ELF-1 (cell line): ENCODE results near the gene TNFSF10.
A peak's percentile ranks its signal among the peaks of the same experiment; 100 is the strongest.

Experiments
- DNase-seq: peaks from one replicate; pipeline ENCODE4 v3.0.0-alpha.2; 2016; ENCODE audit warnings: low read depth, low spot score

TNFSF10 gene

DNA sequence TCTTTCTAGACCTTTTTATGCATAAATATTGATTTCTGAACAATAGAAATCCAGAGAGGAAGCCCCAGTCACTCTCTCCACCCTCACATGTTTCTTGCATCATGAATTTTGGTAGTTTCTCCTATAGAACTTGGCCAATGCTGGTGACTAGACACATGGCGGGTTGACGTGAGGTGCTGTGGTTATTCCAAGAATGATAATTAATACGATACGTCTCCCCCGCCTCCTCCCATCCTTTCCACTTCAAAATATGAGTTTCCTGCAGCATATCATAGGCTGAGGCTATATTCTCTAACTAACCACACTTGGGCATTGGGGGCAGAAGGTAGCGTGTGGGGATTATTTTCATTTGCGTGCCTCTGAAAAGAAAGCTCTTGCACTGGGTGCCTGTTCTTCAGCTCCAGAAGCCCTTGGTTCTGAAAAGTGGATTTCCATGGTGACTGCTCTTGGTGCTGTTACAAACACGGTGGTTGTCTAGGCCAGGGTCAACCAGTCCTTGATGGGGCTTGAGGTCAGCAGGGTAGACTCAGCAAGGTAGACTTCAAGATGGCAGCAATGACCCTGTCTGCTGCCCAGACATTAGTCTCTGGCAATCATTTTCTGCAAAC, 5.3 kb downstream of the TNFSF10 start:
- DNase-seq: no peak

DNA sequence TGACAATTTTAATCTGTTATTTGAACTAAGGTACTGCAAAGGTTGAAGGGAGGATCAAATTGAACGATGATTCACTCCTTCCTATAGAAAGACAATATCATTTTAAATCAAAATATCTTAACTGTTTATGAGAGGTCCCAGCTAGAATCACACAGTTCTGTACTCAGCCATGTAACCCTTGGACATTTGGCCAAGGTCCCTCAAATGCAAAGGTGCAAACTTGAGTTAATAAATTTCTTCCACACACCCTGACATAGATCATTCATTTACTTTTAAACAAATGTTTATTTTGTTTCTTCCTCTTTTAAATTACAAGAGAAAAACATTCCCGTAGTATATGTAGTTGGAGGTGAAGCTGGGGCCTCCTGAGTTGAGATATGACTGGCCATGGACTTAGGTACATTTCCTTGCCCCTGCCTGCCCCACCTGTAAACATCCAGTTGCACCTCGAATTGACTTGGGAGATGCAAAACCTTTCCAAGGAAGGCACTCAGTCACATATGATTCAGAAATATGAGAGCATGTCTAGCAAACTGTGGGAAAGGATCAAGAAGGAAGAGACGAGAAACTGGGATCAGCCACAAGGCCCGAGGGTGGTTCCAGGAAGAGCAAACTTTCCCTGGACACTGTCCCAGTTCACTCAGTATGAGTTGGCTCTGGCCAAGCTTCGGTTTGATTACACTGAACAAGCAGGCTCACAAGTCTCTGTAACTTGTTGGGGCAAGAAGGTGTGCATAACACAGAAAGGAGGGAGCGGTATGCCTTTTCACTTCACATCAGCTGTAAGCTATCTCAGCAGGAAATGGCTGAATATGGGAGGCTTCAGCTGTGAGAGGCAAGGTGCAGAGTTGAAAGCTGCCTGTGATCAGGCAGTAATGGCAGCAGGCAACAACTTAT, 6.7 kb downstream of the TNFSF10 start:
- DNase-seq: no peak

DNA sequence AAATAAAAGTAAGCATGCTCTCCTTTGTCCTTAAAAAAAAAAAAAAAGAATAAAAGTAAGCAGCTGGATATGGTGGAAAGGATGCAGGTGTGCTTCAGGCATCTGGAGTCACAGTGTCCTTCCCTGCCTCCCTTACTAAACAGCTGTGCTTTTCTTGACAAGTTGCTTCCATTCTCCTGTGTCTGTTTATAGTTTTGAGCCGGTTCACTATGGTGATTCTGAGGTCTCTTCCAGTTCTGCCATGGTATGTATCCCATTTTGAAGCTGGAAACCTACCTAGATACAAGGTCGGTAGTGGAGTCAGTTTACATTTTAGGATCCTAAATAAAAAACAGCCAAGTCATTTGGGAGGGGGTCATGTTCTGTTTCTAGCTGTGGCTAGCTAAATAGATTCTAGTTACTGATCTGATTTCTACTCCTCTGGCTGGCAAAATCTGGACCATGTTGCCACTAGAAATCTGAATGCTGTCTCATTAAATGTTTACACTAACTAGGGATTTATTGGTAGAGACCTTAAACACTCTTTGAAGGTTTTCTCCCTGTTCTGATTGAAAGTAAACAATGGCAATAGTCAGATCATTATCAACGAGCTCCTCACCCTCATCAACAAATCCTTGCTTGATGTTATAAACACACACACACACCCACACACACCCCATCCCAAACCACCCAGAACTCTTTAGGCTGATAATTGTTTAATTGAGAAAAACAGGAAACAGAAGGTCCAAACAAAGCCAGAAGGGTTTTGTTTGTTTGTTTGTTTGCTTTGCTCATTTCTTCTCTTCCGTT, 7.9 kb downstream of the TNFSF10 start:
- DNase-seq: no peak

DNA sequence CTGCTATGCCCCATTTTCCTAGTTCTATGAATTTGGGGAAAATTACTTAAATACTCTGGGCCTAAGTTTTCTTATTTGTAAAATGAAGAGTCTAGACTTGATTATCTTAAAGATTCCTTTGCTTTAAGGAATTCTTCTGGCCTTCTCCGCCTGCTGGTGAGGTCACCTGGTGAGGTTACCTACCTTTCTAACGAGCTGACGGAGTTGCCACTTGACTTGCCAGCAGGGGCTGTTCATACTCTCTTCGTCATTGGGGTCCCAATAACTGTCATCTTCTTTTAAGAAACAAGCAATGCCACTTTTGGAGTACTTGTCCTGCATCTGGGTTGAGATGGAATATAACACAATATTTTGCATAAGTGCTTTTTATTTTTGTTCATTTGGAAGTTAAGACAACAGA, 8.6 kb downstream of the TNFSF10 start:
- DNase-seq: no peak

DNA sequence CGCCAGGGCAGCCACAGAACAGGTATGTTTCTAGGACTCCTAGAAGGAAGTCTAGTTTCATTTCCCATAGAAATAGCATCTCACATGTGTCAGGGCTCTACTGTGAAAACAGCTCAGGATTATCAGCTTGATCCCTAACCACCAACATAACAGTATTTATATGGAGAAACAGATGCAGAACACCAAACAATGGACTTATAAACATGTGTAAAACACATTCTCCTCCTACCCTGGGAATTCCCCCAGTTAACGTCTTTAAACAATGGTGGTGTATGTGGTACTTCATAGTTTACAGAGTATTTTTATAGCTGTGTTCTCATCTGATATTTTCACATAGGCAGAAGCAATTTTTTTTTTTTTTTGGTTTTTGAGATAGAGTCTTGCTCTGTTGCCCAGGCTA, 9.7 kb downstream of the TNFSF10 start:
- no peak for DNase-seq

DNA sequence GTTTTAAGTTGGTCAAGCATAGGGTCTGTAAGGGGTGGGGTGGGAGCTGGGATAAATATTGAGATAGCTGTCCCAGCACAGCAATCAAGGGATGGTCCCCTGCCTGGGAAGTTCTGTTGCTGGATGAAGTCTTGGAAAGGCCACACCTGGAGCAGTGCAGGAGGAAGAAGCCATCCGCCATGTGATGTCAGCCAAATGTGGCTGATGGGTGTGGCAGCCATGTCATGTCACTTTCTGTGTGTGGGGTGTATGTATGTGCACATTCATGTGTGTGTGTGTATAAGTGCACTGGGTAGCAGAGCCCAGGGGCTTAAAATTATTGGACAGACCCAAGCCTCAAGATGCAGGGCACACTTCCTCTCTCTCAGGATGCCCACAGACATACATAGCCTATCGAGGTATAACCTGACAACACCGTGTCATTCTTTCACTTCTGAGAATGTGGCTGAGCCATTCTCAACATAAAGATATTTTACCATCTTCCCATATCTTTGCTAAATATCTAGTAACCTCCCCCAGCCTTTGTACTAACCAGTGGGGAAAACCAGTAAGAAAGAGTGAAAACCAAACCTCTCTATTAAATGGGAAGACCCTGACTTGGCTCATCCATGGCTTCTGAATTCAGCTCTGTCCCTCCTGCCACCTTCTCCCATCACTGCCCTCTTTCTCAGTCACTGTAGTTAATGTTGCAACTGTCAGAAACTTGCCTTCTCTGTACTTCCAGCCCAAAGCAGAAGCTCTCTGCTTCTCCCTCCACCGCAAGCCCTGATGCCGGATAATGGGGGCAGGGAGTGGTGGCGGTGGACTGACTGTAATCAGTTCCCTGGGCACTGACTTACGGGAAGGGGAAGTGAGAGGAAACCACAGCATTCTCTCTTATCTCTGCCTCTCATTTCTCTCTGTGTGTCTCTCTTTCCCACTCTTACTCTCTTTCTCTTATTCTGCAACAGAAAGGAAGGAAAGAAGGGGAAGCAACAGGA, 11.2 kb downstream of the TNFSF10 start:
- no peak for DNase-seq

DNA sequence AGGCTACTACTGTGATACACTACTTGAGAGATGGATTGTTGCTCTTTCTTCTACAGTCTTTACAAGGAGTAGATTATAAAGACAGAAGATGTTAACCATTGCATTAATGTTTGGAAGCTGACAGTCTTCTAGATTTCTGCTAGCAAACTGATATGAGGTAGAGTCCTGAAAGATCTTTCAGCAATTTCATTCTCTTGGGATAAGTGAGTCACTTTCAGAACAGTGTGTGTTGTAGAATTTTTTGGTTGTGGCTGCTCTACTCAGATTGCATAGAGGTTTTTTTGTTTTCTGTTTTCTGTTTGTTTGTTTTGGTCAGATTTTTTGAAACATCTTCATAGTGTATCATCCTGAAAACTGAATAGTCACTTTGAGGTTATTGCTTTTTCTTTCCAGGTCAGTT, 17.1 kb downstream of the TNFSF10 start:
- no peak for DNase-seq

DNA sequence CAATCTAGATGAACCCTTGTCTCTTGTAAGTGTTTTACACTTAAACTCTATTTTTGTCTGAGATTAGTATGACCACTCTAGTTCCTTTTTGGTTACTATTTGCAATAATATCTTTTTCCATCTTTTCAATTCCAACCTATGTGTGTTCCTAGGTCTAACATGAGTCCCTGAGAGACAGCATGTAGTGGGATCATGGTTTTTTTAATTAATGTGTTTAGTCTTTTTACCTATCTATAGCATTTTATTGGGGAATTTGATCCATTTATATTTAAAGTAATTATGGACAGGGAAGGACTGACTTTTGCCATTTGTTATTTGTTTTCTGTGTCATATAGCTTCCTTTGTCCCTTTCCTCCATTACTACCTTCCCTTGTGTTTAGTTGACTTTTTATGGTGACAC, 21.7 kb downstream of the TNFSF10 start:
- DNase-seq: no peak

DNA sequence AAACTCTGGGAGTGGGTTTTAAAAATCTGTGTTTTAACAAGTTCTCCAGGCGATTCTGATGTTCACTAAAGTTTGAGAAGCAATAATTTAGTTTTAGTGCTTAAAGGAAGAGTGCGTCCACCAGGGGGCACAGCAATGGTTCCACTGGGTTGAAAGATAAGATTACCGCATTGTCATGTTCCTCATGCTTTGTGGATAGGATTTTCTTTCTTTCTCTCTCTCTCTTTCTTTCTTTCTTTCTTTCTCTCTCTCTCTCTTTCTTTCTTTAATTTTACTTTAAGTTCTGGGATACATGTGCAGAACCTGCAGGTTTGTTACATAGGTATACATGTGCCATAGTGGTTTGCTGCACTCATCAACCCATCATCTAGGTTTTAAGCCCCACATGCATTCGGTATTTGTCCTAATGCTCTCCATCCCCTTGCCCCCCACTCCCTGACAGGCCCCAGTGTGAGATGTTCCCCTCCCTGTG, 33.0 kb downstream of the TNFSF10 start:
- DNase-seq: peak; percentile 44

DNA sequence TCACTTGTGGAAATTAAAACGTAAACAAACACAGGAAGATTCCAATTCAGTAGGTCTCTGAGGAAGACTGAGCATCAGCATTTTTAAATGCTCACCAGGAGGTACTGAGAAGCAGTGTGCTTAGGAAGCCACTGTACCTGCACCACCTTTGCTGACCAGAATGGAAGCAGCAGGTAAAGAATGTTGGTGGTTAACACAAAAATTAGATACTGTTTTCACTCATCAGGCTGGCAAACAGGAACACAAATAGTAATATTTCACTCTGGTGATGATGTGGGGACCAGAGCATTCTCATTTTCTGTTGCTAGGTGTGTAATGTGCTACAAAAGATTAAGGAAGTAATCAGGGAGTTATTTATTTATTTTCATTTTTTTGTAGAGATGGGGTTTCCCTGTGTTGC, 45.1 kb downstream of the TNFSF10 start:
- no peak for DNase-seq

DNA sequence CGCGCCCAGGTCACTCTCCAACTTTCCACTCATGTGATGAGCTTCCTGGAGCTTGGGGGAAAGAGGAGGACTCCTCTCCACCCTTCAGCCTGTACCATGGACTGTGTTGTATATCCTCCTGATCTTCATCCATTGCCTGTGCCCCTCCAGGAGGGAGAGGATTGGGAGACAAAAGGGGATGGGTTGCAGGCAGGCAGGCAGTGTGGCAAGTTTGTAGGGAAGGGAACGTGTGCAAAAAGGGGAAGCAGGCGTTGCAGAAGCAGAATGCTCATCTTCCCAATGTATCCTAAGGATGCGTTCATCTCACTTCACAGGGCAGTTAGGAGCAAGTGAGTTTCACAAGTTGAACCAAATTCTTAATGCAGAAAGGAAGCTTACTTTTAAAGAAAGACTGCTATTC, 46.9 kb downstream of the TNFSF10 start:
- DNase-seq: no peak

DNA sequence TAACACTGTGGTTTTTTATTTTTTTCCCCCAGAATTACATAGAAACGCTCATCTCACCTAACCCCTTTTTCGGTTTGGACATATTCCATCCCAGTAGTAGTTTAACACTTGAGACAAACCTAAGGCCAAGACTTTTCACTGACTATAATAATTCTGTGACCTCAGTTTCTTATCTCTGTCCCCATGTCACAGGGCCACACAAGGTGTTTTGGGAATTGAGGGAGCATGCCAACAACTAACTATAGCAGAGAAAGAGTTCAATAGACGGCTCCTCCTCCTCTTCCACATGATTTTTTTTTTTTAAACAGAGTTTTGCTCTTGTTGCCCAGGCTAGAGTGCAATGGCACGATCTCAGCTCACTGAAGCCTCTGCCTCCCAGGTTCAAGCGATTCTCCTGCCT, 47.5 kb downstream of the TNFSF10 start:
- DNase-seq: no peak

DNA sequence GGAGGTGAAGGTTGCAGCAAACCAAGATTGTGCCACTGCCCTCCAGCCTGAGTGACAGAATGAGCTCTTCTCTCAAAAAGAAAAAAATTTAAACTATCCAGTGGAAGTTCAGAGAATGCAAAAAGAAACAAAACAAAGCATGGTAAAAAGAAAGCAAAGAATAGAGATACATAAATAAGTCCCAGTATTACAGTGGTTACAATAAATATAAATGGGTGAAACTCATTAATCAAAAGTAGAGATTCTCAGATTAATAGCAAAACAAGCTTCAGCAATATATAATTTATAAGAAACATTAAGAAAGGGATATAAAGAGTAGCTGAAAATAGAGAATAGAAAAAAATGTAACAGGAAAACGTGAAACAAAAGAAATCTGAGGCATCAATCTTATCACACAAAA, 51.3 kb downstream of the TNFSF10 start:
- DNase-seq: no peak

DNA sequence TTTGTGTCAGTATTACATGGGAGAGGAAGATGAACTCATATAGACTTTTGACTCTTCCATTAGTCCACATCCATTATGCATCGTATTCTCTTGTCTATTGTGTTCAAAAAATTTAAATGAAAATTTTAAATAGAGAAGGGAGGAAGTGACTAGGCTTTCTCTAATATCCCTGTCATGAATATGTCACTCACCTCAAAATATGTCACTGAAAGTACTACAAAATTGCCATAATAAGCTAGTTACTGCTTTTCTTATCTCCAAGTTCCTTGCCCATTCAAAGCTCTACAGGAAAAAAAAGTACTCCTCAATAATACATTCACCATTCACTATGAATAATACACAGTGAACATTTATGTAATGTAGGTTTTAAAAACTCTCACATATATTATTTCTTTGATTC, 52.6 kb downstream of the TNFSF10 start:
- no peak for DNase-seq

DNA sequence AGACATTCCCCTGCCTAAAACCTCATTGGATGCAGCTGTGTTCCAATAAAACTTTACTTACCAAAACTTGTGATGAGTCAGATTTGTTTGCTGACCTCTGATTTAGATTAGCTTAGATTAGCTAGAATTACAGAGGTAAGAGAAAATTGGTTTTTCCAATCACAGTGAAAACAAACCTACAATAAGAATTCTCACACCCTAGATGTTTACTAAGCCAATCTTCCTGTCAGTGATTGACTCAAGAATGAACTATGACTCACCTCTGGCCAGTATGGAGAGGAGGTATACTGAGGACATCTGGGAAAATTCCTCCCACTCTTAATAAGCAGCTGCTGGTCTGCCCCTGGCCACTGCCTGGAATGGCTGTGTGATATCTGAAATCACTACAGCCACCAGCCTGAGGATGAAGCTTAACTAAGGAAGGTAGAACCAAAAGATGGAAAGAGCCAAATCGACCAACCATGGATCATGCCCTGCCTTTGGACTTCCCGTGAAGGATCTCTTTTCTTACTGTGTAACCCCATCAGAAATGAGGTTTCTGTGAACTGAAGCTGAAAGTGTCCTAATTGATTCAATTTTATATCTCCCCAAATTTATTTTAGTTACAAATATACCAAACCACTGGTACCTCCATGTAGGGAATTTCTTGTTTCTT, 55.9 kb downstream of the TNFSF10 start:
- peak; percentile 13 for DNase-seq

DNA sequence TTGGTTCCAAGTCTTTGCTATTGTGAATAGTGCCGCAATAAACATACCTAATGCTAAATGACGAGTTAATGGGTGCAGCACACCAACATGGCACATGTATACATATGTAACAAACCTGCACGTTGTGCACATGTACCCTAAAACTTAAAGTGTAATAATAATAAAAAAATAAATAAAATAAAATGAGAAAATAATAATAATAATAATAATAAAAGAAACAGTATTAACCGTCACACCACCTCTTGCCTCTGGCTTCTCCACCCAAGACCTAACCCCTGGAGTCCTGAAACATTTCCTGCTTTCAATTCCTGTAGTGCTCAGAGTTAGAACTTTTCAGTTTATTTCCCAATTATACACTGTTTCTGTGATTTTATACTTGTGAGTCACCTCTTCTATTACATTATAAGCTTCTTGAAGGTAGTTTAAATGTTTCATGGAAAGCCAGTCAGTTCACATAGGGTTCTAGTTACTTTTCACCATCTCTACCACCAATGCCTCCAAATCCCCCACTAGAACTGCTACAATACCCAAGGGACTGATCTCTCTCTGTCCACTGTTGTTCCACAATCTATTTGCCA, 56.6 kb downstream of the TNFSF10 start:
- DNase-seq: no peak

DNA sequence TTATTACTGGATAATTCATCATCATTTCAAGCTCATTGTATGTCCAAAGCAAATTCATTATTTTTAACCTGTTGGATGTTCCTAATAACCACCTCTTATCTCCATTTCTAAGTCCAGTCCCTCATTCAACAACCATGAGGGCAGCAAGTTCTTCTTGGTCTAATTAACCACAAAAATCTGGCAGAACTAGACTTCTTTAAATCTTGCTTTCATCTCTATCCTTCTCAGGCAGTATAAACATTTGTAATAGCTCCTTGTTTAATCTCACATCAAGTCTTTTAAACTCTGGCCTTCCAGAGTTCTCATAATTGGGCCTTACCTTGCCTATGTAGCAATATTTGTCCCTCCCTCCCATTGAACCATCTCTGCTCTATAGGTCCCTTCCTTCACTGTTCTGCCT, 57.9 kb downstream of the TNFSF10 start:
- DNase-seq: no peak

DNA sequence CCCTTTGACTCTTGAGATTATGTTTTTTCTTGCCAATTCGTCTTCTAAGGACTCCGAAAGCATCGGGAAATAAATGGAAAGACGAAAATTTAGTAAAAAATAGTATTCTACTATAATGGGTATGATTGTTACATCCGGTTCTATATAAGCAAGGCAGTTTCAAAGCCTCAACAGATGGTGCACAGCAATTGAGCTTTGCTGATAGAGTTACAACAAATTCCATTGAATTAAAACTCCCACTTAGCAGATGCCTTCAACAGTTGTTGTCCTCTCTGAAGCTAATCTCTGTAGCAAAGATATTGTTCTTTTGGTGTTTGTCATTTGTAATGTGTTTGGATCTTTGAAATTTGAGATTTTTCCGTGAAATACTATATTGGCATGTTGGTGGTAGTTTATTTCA, 58.9 kb downstream of the TNFSF10 start:
- no peak for DNase-seq

DNA sequence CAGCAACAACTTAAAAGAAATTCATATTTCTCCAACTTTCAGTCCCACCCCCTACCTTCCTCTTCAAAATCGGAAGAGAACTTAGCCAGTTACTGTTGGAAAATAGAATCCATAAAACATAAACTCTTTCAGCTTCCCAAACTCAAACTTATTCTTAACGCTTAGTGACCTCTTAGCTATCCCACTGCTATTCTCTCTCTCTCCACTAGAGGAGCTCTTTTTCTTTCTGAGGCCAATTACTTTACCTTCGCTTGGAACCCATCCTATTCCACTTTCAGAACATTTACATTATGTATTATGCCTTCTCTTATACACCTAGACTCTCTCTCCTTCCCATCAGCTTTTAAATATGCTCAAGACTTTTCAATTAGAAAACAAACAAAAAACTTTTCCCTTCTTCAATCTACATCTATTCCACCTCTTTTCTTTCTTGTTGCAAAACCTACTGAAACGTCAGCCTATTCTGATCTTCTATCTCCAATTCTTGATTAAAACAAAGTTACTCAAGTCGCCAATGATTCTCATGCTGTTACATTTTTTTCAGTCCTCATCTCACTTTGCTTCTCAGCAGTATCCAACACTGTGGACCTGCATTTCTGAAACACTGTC, 61.6 kb downstream of the TNFSF10 start:
- DNase-seq: no peak

DNA sequence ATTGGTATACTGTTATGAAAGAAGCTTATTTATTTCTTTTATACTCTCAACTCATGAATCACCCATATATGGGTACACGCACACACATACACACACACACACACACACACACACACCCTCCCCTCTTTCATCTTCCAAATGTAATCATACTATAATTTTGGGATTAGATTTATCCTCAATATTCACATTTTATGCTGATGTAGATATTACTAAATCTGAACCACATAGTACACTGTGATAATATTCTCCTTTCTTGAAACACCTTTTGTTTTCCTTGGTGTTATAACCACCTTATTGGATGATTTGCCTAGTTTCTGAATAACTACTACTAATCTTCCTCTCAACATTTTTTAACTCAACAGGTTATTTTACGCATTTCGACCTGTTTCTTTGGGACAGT, 66.8 kb downstream of the TNFSF10 start:
- DNase-seq: no peak
